Kidney glomerular epithelial cell (primary cell): Measurements from ENCODE around the gene LCOR.
"Not testable (repeated sequence)": the region's sequence is repeated elsewhere in the genome, so short reads cannot be mapped to it uniquely, and the experiment has no call there.

Source experiments
- DNase-seq: peaks from one replicate; lab custom pipeline; 2025; lab: John Stamatoyannopoulos, UW

The LCOR gene

GRCh38 chr10:96840841-96841518, 8.9 kb downstream of the LCOR start:
- DNase-seq, result peak; percentile 42

- DNase-seq, result peak; percentile 27
Observed at GRCh38 chr10:96842896-96843723, 11.0 kb downstream of the LCOR start.

- DNase-seq, result no peak
Observed at GRCh38 chr10:96843823-96844222, 11.7 kb downstream of the LCOR start.

GRCh38 chr10:96846395-96846794, 14.3 kb downstream of the LCOR start:
- DNase-seq, result no peak

GRCh38 chr10:96846926-96847325, 14.8 kb downstream of the LCOR start:
- no peak for DNase-seq

- not testable (repeated sequence) for DNase-seq
Observed at GRCh38 chr10:96847356-96847755, 15.3 kb downstream of the LCOR start.

- no peak for DNase-seq
Observed at GRCh38 chr10:96850113-96850512, 18.0 kb downstream of the LCOR start.

GRCh38 chr10:96850825-96851224, 18.7 kb downstream of the LCOR start:
- peak; percentile 24 for DNase-seq

GRCh38 chr10:96851281-96851680, 19.2 kb downstream of the LCOR start:
- DNase-seq, result no peak

GRCh38 chr10:96856317-96856716, 24.2 kb downstream of the LCOR start:
- DNase-seq, result no peak

GRCh38 chr10:96857301-96858012, 25.4 kb downstream of the LCOR start:
- DNase-seq, result no peak

GRCh38 chr10:96858038-96858705, 26.1 kb downstream of the LCOR start:
- DNase-seq, result no peak

GRCh38 chr10:96858706-96859050, 26.6 kb downstream of the LCOR start:
- DNase-seq, result no peak

GRCh38 chr10:96860631-96861277, 28.7 kb downstream of the LCOR start:
- DNase-seq, result no peak

GRCh38 chr10:96863922-96864543, 31.9 kb downstream of the LCOR start:
- peak; percentile 55 for DNase-seq

- DNase-seq, result no peak
Observed at GRCh38 chr10:96873086-96873485, 41.0 kb downstream of the LCOR start.

- no peak for DNase-seq
Observed at GRCh38 chr10:96873756-96874467, 41.8 kb downstream of the LCOR start.

GRCh38 chr10:96878057-96878456, 46.0 kb downstream of the LCOR start:
- DNase-seq, result no peak

- no peak for DNase-seq
Observed at GRCh38 chr10:96880575-96880974, 48.5 kb downstream of the LCOR start.

- DNase-seq, result no peak
Observed at GRCh38 chr10:96889415-96890171, 57.5 kb downstream of the LCOR start.
